ENCODE data around the gene DRICH1.
"Not testable (repeated sequence)": the region's sequence is repeated elsewhere in the genome, so short reads cannot be mapped to it uniquely, and the experiment has no call there.

DNA sequence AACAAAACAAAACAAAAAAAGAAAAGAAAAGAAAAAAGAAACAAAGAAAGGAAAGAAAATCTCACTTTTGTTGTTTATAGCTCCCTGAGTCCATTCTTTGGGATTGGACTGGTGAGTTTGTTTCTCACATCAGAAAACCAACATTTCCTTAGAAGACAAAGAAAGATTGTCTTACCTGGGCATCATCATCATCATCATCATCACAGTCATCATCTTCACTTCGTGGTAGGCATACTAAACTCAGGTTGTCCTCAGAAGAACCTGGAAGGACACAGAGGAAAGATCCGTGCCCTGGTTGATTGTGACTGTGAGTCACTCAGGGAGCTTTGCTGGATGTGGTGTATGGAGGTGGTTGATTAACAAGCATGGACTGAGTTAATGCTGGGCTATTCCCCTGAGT, 10.2 kb downstream of the DRICH1 start:
- not testable (repeated sequence) for TF ChIP-seq POLR2AphosphoS5, TCF7L2 (IDR thresholded peaks at IDR 0.05; ENCODE audit: low read depth, low read length)
- TF ChIP-seq, protein P1, sequence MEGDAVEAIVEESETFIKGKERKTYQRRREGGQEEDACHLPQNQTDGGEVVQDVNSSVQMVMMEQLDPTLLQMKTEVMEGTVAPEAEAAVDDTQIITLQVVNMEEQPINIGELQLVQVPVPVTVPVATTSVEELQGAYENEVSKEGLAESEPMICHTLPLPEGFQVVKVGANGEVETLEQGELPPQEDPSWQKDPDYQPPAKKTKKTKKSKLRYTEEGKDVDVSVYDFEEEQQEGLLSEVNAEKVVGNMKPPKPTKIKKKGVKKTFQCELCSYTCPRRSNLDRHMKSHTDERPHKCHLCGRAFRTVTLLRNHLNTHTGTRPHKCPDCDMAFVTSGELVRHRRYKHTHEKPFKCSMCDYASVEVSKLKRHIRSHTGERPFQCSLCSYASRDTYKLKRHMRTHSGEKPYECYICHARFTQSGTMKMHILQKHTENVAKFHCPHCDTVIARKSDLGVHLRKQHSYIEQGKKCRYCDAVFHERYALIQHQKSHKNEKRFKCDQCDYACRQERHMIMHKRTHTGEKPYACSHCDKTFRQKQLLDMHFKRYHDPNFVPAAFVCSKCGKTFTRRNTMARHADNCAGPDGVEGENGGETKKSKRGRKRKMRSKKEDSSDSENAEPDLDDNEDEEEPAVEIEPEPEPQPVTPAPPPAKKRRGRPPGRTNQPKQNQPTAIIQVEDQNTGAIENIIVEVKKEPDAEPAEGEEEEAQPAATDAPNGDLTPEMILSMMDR (IDR thresholded peaks at IDR 0.05) = not testable (repeated sequence)
- TF ChIP-seq, protein P2, sequence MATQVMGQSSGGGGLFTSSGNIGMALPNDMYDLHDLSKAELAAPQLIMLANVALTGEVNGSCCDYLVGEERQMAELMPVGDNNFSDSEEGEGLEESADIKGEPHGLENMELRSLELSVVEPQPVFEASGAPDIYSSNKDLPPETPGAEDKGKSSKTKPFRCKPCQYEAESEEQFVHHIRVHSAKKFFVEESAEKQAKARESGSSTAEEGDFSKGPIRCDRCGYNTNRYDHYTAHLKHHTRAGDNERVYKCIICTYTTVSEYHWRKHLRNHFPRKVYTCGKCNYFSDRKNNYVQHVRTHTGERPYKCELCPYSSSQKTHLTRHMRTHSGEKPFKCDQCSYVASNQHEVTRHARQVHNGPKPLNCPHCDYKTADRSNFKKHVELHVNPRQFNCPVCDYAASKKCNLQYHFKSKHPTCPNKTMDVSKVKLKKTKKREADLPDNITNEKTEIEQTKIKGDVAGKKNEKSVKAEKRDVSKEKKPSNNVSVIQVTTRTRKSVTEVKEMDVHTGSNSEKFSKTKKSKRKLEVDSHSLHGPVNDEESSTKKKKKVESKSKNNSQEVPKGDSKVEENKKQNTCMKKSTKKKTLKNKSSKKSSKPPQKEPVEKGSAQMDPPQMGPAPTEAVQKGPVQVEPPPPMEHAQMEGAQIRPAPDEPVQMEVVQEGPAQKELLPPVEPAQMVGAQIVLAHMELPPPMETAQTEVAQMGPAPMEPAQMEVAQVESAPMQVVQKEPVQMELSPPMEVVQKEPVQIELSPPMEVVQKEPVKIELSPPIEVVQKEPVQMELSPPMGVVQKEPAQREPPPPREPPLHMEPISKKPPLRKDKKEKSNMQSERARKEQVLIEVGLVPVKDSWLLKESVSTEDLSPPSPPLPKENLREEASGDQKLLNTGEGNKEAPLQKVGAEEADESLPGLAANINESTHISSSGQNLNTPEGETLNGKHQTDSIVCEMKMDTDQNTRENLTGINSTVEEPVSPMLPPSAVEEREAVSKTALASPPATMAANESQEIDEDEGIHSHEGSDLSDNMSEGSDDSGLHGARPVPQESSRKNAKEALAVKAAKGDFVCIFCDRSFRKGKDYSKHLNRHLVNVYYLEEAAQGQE (IDR thresholded peaks at IDR 0.05; ENCODE audit: insufficient read depth in 1 of 2, low read depth in 2 of 2, low read length in 1 of 2) = not testable (repeated sequence)
